Globus pallidus (tissue), 1 donor: ENCODE measurements around the gene SWT1.

Experiments used
- DNase-seq: peaks from one replicate; pipeline ENCODE4 v3.0.0-alpha.2; 2015; ENCODE audit warnings: low spot score

SWT1 gene

DNA sequence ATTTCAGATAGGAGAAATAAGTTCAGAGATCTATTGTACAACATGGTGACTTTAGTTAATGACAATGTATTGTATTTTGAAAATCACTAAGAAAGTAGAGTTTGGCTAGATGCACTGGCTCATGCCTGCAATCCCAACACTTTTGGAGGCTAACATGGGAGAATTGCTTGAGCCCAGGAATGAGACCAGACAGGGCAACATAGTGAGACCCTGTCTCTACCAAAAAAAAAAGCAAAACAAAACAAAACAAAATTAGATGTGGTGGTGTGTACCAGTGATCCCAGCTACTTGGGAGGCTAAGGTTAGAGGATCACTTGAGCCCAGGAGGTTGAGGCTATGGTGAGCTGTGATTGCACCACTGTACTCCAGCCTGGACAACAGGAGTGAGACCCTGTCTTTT lies 132.9 kb downstream of the SWT1 start:
- DNase-seq = no peak

DNA sequence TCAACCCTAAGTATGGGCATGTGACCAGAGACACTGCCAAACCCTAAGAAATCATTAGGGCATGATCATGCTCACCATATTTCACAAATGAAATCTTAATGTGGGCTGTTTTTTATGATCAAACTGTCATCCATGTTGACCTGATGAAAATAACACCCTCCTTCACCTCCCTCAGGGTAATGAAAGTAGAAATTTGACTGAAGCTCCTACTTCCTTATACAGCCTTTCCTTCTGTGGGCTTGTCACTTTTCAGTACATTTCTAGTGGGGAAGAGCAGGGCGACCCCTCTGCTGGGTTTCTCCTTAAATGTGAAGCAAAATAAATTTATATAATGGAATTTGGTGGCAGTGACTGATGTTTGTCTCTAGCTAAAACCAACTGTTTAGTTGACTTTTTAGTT lies 134.2 kb downstream of the SWT1 start:
- no peak for DNase-seq

DNA sequence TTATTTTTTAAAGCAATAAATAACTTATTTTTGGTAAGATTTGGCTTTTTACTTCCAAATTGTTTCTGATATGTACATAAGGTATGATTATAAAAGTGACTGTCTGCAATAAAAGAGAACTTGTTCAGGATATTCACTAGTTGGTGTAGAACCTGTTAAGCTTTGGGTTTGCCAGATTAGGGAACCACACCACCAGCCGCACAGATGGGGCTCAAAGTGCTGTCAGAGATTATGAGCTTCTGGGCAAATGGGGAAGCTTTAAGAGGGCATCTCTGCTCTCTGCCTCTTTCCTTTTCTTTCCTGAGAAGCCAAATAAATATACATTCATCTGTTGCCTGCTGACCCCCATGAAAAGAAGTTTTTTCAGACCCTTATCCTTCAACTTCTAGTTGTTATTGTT lies 134.7 kb downstream of the SWT1 start:
- no peak for DNase-seq

DNA sequence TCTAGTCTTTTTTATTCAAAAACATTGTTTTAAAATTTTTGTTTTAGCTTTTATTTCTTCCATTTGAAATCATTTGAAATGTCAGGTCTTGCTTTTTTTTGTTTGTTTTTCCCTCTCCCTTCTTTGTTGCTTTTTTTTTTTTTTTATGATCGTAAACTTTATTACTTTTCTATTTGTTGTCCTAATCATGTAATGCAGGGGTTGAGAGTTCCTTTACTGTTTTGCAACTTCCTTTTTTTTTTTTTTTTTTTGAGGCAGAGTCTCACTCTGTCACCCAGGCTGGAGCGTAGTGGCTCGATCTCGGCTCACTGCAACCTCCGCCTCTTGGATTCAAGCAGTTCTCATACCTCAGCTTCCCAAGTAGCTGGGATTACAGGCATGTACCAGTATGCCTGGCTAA lies 135.3 kb downstream of the SWT1 start:
- no peak for DNase-seq

DNA sequence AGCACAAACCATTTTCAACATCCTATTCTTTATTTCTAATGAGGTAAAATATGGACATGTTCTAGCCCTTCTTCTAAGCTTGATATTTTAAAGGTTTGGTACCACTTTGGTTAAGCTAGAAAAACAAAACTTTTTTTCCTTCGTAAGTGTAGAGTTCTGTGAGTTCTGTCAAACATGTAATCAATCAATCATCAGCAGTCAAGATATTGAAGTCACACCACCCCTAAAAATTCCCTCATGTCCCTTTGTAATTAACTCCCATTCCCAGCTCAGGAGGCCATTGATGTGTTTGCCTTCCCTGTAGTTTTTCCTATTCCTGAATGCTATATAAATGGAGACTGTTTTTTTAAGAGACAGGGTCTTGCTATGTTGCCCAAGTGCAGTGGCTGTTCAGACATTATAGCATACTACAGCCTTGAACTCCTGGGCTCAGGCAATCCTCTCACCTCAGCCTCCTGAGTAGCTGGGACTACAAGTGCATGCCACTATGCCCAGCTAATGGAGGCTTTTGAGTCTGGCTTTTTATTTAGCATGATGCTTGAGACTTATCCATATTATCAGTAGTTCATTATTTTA lies 137.1 kb downstream of the SWT1 start:
- DNase-seq = no peak

DNA sequence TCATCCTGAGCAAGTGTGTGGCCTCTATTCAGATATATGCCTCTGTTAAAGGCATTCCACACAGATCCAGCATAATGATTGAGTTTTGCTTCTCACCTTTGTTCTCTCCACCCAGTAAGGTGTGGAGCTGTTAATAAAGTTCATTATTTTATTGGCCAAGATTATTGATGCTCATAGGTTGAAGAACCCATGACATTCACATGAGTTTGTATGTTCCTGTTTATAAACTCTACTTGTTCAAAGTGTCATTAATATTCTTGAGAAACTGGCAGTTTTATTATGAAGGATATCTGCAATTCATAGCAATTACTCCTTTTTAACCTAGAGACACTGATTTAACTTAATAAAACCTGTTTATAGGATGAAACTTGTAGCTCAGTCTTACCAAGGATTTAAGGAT lies 138.1 kb downstream of the SWT1 start:
- no peak for DNase-seq

DNA sequence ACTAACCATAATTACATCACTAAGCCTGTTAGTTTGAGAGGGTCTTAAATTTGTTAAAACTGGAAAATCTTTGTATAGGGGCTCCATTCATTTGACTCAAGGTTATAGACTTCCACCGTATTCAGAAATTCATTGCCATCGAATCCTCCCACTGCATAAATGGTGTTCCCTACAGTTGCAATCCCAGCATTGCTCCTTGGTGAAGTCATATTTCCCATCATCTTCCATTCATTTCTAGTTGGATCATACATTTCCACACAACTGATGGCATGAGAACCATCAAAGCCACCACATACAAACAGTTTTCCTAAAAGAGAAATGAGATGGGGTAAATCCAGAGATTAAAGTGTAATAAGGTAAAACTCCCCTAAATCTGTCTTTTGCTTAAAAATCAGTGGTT lies 141.0 kb downstream of the SWT1 start:
- no peak for DNase-seq

DNA sequence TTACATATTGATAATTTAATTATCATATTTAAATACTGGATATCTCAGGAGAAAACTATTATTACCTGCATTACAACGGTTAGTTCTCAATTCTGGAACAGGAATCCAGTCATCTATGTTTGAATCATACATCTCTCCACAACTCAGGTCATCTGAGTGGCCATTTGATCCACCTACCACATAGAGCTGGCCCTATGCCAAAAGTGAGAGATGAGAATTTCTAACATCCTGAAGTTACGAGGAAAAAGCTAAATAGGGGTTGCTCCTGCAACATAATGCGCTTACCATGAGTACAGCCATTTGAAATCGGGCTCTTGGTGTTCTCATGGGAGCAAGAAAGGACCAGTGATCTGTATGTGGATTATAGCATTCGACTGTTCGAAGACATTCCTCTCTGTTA lies 143.2 kb downstream of the SWT1 start:
- DNase-seq = no peak

DNA sequence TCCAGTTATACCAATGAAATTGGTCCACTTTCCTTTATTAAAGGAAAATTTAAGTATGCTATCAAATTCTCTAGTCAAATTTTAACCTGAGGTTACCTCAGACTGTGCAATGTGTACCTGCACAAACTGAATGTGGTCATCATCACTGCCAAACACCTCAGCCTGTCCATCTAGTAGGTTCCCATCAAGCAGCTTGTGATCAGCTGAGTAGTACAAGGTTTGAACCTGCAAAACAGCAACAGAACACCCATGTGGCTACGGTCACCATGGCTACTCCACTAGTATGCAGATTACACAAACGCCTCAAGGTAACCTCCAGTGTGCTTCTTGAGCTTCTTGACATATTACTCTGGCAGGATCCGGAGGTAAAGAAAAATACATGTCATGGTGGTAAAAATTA lies 148.5 kb downstream of the SWT1 start:
- DNase-seq = no peak

DNA sequence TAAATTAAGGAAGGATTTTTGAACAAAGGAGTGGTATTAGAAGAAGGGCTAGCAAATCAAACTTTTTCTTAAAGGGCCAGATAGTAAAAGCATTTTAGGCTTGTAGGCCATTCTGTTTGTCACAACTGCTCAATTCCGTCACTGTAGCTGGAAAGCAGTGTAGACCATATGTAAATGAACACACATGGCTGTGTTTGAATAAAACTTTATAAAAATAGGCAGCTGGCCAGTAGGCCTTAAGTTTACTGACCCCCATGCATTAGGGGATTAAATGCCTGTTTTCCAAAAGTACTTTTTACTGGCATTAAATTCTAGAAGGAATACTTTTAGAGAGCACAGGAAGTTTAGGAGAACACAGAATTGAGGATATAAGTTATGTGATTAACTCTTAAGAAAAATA lies 151.2 kb downstream of the SWT1 start:
- no peak for DNase-seq

DNA sequence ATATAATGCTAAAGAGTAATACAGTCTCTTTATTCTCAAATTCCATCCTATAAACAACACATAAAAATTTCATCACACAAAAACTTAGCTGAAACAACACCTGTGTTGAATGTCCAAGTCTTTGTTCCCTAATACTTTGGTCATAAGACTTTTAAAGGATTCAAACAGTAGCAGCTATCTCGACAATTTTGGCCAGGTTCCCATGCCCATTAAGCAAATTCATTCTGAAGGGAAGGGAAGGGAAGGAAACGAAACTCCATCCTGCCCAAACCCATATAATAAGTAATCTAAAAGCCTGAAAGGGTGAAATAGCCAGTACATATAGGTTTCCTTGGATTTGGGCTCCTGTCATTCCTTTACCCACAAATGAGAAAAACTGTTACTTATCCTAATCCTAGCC lies 152.6 kb downstream of the SWT1 start:
- no peak for DNase-seq

DNA sequence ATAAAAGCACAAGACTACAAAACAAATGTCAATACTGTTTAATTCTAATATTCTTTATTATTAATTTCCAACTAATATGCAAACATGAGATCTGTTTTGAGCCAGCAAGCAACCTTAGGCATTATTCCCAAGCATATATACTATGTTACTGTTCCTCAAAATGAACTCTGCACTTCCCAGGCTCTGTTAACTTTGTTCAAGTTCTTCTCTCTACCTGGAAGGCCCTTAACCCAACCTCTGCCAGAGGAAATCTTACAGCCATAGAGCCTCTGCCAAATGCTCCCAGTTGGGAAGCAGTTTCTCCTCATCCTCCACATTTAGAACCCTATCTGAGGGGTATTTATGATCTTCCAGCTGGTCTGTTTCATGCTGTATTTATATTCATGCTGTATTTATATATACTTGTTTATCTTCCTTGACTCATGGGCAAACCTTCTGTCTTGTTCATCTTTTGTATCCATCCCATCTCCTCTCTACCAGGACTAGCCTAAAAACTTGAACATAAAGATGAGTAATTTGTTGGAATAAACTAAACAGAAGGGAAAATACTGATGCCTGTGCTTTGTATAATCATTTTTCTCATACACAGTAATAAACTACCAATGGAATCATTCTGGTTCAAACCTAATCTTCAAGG lies 154.7 kb downstream of the SWT1 start:
- DNase-seq = no peak

DNA sequence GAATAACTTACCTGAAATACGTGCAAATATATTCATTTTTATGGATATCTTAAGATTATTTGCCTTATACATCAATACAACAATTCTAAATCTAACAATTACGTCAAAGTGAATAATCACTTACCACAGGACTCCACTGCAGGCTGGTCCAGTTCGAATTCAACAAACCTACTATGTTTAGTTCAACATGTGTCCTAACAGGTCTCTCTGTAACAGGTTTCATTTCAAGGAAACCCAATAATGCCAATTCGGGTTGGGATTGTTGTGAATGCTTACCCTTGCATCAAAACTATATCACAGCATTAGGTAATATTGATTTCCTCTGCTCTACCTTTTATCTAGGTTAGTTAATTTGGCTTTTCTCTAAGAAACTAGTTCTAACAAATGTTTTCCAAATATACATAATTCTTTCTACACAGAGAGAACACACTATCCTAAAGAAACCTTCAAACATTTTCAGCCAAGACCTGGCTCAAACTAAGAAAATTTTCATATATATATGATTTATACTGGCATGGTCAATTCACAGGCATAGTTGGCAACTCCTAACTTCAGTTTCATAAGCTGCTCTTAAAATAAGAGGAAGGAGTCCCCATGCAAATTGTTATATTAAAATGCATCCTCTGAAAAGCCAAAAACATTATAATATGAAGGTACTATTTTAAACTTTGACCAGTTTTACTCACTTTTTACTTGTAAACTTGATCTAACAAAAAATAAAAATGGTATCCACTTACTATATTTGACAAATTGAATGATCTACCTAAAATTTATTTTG lies 155.6 kb downstream of the SWT1 start:
- DNase-seq = no peak

DNA sequence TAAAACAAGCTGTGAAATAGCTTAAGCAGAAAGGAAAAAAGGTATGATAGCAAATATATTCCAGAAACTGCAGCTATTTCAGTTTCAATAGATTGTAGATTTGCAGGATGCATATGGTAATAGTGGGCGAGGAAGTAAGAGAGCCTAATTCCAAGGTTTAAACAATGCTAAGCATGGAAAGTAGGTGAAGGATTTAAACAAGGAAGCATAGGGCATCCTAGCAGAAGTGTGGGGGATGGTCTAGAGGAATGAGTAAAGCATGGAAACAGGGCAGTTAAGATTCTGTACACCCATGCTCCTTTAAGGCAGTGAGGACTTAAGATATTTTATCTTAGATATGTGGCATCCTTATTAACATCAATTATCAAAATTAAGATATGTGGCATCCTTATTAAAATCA lies 157.4 kb downstream of the SWT1 start:
- DNase-seq = no peak

DNA sequence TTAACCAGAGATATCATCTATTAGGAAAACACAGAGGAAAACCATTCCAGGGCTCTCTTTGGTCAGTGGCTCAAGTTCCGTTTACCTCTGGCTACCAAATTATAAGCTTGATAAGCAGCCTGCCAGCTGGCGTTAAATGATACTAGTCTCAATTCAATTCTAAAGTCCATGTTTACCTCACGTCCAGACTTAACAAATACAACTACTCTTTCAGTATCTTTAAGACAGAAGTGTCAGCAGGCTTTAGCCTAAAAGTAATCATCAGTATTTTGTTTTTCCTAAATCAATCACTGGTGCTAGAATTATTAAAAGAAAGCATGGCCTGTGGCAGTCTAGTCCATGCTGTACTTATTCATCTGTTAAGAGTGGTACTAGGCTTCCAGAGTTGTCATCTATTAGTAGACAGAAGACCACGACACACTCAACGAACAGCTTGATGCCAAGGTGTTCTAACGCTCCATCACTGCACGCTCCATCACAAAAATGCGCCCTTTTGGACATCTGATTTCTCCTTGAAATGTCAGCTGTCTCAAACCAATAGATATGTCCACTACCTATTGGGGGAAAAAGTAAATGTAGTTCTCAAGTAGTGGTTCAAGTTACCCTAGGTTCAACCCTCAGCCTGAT lies 158.6 kb downstream of the SWT1 start:
- DNase-seq = no peak

DNA sequence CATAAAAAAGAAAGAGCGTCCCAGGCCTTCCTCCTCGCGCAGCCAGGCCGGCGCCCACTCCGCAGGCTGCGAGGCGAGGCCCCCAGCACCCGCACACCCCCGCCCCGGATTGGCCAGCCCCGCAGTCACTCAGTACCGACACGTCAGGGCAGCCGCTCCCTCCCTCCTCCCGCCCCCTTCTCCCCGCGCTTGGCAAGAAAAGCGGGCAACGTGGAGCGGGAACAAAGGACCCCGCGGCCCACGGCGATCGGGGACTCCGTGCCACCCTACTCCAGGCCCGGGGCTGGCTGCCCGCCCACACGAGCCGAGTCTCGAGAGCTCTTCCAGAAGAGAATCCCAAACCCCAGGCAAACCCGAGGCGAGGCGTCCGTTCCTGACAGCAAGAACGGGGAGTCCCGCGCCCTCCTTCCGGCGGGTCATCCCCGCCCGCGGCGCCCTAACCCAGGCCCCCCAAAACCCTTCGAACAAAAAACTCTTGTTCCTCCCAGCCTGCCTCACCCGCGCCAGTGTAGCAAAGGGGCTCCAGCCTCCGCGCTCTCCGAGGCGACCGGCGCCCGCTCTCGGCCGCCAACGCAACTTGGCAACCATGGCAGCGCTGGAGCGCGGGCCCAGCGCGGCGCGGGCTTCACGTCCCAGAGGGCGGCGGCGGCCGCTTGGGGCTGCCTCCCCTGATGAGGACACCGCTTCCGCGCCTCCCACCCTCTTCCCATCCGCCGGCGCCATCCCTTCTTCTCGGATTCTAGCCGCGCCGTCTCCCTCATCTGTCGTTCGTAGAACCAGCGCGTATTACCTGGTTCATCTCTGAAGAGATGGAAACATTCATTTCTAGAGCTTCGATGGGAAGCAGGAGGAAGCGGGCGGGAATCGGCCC lies 159.4 kb downstream of the SWT1 start:
- peak; percentile 95 for DNase-seq

DNA sequence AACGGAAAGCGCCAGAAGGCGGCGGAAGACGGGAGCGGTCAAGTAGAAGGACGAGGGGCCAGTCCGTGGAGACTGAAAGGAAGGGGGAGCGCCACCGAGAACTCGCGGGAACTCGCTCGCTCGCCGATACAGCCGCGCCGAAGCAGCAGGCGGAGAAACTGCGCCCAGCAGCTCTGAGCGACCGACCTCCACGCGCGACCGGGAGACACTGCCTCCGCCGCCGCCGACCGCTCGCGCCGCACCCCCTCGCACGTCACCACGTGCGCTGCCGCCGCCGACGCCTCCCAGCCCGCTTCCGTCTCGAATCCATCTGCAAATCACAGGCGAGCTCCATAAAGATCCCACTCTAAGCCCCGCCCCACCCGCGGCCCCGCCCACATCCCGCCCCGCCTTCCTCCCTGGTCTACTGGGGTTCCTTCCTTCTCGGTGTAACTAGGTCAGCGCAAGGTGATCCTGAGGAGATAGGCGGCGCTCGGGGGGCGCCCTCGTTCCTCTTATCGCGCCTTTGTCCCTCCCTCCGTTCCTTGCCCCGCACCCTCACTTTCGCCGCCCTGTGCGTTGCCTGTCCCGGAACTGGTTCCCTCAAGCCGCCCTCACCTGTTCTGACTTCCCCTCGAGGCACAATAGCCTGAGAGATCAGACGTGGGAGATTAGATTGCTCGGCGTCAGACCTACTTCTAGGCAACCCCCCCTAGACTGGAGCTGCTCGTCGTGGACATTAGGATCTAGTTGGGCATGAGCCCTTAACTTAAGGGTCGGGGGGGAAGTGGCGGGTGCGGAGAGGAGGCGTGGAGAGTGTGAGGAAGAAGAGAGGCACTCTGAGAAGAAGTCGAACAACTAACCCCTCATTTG lies 160.3 kb downstream of the SWT1 start, which contains the start of gene IVNS1ABP:
IVNS1ABP (minus strand) TSS at position 210 of the 852 bp plus-strand sequence. CDS start 7,750 bp downstream, outside the sequence.
- DNase-seq = peak; percentile 94

DNA sequence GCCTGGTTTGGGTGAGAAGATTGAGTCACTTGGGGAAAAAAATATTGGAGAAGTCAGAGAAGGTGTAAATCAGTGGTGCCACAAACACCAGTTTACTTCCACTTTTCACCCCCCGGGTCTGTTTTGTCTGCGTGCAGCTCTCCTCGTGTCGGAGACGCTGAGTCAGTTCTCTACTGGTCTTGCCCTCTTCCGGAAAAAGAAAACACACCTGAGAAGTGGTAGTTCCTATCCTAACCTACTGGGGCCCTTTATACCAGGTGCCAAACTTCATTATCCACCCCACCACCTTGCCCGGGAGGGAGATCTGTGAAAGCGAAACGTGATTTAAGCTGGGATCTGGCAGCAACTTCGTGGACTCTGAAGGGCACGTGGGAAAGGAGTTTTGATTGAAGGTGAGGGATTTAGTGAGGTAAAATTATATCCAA lies 160.9 kb downstream of the SWT1 start:
- peak; percentile 55 for DNase-seq

DNA sequence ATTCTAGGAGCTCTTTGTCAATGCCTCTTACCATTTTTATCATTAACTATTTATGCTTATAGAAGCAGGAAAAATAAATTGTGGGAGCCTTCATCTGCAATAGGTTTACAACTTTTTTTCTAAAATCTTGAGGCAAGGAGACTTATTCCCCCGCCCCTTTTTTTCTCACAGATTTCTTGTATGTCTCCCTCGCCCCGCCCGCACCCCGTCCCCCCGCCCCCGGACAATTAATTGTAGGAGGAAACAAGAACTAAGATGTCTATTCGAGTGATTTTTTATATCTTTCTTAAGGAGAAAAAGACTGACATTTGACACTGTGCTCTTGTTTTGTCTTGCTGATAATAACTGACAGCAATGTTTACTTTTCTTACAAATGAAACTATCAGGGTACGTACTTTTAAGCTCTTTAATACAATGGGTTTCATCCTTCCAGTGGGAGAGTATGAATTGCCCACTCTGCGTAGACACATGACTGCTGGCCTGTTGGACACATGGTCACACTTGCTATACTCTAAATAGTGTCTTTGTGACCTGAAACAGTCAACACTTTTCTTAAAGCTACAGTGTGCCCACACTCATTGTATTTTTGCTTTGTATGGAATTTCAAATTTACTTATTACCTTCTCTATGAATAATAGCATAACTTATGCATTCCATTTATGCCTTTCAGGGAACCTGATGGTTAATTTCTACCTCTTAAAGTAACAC lies 161.6 kb downstream of the SWT1 start:
- DNase-seq = peak; percentile 51

DNA sequence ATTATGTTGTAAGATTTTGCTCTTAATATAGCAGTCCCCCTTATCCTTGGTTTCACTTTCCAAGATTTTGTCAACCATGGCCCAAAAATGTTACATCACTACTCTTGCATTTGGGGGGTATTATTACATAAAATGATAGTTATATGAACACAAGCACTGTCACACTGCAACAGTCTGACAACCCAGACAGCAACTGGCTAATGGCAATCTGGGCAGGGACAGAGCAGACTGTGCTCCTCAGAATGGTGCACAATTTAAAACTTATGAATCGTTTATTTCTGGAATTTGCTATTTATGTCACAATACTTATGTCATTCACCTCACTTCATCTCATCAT lies 162.1 kb downstream of the SWT1 start:
- DNase-seq = no peak
